CD4-positive, alpha-beta T cell treated with Interleukin-6 at 100 ng/mL for 8 hours (primary cell): ENCODE measurements around the gene GSE1.

Experiments used
- DNase-seq: peaks from one replicate; pipeline ENCODE4 v3.0.0-alpha.2; 2020; ENCODE audit warnings: mixed read lengths, low spot score

The GSE1 gene

GRCh38 chr16:85660843-85661739, 48.0 kb downstream of the GSE1 start:
- no peak for DNase-seq

- no peak for DNase-seq
Observed at GRCh38 chr16:85661740-85662481, 48.8 kb downstream of the GSE1 start.

- no peak for DNase-seq
Observed at GRCh38 chr16:85662482-85662812, 49.3 kb downstream of the GSE1 start.

- DNase-seq = no peak
Observed at GRCh38 chr16:85662976-85663830, 50.1 kb downstream of the GSE1 start.

- DNase-seq = no peak
Observed at GRCh38 chr16:85663891-85664321, 50.8 kb downstream of the GSE1 start.

- no peak for DNase-seq
Observed at GRCh38 chr16:85664580-85665372, 51.7 kb downstream of the GSE1 start.

- no peak for DNase-seq
Observed at GRCh38 chr16:85665373-85665740, 52.2 kb downstream of the GSE1 start.

GRCh38 chr16:85665929-85666328, 52.8 kb downstream of the GSE1 start:
- DNase-seq = no peak

GRCh38 chr16:85667261-85667660, 54.1 kb downstream of the GSE1 start:
- DNase-seq = no peak

- DNase-seq = no peak
Observed at GRCh38 chr16:85667841-85668413, 54.8 kb downstream of the GSE1 start.

- no peak for DNase-seq
Observed at GRCh38 chr16:85668676-85669424, 55.7 kb downstream of the GSE1 start.

- DNase-seq = no peak
Observed at GRCh38 chr16:85670840-85671239, 57.7 kb downstream of the GSE1 start.

- DNase-seq = no peak
Observed at GRCh38 chr16:85673529-85674417, 60.7 kb downstream of the GSE1 start.

- no peak for DNase-seq
Observed at GRCh38 chr16:85674418-85674755, 61.3 kb downstream of the GSE1 start.

GRCh38 chr16:85674828-85675227, 61.7 kb downstream of the GSE1 start:
- DNase-seq = no peak

- DNase-seq = no peak
Observed at GRCh38 chr16:85675251-85675874, 62.2 kb downstream of the GSE1 start.

- DNase-seq = no peak
Observed at GRCh38 chr16:85676466-85676865, 63.3 kb downstream of the GSE1 start.

GRCh38 chr16:85677383-85677967, 64.4 kb downstream of the GSE1 start:
- DNase-seq = no peak

- no peak for DNase-seq
Observed at GRCh38 chr16:85678016-85678415, 64.9 kb downstream of the GSE1 start.
